ENCODE data around the gene GUCY2C. TPM values are rescaled to one million over a fixed set of nuclear protein-coding genes. Genes with fewer than 3 reads are reported as not detected.

The GUCY2C gene
- total and polyA plus RNA-seq, 4 donors: 0.01 to 0.05 TPM; not detected in 2

- H3K9me3 ChIP-seq (ENCODE audit: control insufficient read depth in 4 of 4, low read length in 3 of 4): no peaks in the 10 kb centered on the region
- no peaks in the 10 kb centered on the region for H3K36me3 ChIP-seq (ENCODE audit: control insufficient read depth in 4 of 4, insufficient read depth in 3 of 4, low read depth in 1 of 4, low read length in 3 of 4)
- TF ChIP-seq EGR1 (IDR thresholded peaks at IDR 0.05; ENCODE audit: low read depth in 2 of 2): no peak
- H3K27me3 ChIP-seq (ENCODE audit: control insufficient read depth in 4 of 4, insufficient read depth in 4 of 4, low read length in 3 of 4): no peaks in the 10 kb centered on the region
- no peak overlapping the region for H3K4me3 ChIP-seq (ENCODE audit: low read depth in 1 of 3, low read length in 3 of 3)
- peaks cover 0 to 4% (median 3%) of the 10 kb centered on the region in 4 donors for H3K4me1 ChIP-seq (ENCODE audit: control insufficient read depth in 4 of 4, insufficient read depth in 4 of 4, low read length in 3 of 4)
- no peak overlapping the region for H3K27ac ChIP-seq (ENCODE audit: low read depth in 1 of 2, low read length in 2 of 2)
- no peak for DNase-seq (ENCODE audit: low spot score)
- 85% methylated on average over 3 of the region's 3 CpGs for WGBS
- H3K9ac ChIP-seq (ENCODE audit: low read depth in 1 of 2, low read length in 2 of 2): no peak overlapping the region
Measured at GRCh38 chr12:14621826-14622225, 74.6 kb downstream of the GUCY2C start.

GRCh38 chr12:14619741-14620501, 76.5 kb downstream of the GUCY2C start:
- H3K4me3 ChIP-seq (ENCODE audit: low read depth in 1 of 3, low read length in 3 of 3): no peak overlapping the region
- H3K27me3 ChIP-seq (ENCODE audit: control insufficient read depth in 4 of 4, insufficient read depth in 4 of 4, low read length in 3 of 4): no peaks in the 10 kb centered on the region
- H3K4me1 ChIP-seq (ENCODE audit: control insufficient read depth in 4 of 4, insufficient read depth in 4 of 4, low read length in 3 of 4): peaks cover 0 to 4% (median 3%) of the 10 kb centered on the region in 4 donors
- no peak for DNase-seq (ENCODE audit: low spot score)
- no peaks in the 10 kb centered on the region for H3K9me3 ChIP-seq (ENCODE audit: control insufficient read depth in 4 of 4, low read length in 3 of 4)
- 79% methylated on average over 6 of the region's 6 CpGs for WGBS
- no peaks in the 10 kb centered on the region for H3K36me3 ChIP-seq (ENCODE audit: control insufficient read depth in 4 of 4, insufficient read depth in 3 of 4, low read depth in 1 of 4, low read length in 3 of 4)
- no peak for TF ChIP-seq FOXA1 (IDR thresholded peaks at IDR 0.05)
- no peak for TF ChIP-seq YY1 (IDR thresholded peaks at IDR 0.05)
- no peak for TF ChIP-seq SP1 (IDR thresholded peaks at IDR 0.05)
- no peak for TF ChIP-seq TAF1 (conservative IDR thresholded peaks at IDR 0.05)
- no peak for TF ChIP-seq EGR1 (IDR thresholded peaks at IDR 0.05; ENCODE audit: low read depth in 2 of 2)
- no peak overlapping the region for H3K27ac ChIP-seq (ENCODE audit: low read depth in 1 of 2, low read length in 2 of 2)
- no peak overlapping the region for H3K9ac ChIP-seq (ENCODE audit: low read depth in 1 of 2, low read length in 2 of 2)

- no peaks in the 10 kb centered on the region for H3K9me3 ChIP-seq (ENCODE audit: control insufficient read depth in 4 of 4, low read length in 3 of 4)
- H3K4me3 ChIP-seq (ENCODE audit: low read depth in 1 of 3, low read length in 3 of 3): no peak overlapping the region
- no peak overlapping the region for H3K9ac ChIP-seq (ENCODE audit: low read depth in 1 of 2, low read length in 2 of 2)
- WGBS: 73% methylated on average over 4 of the region's 4 CpGs
- H3K4me1 ChIP-seq (ENCODE audit: control insufficient read depth in 4 of 4, insufficient read depth in 4 of 4, low read length in 3 of 4): peaks cover 0 to 7% (median 3%) of the 10 kb centered on the region in 4 donors
- no peak for DNase-seq (ENCODE audit: low spot score)
- H3K27me3 ChIP-seq (ENCODE audit: control insufficient read depth in 4 of 4, insufficient read depth in 4 of 4, low read length in 3 of 4): no peaks in the 10 kb centered on the region
- TF ChIP-seq JUND (IDR thresholded peaks at IDR 0.05) (no peak), HNF4A (conservative IDR thresholded peaks at IDR 0.05) (no peak), YY1 (IDR thresholded peaks at IDR 0.05) (no peak), EGR1 (IDR thresholded peaks at IDR 0.05; ENCODE audit: low read depth in 2 of 2) (no peak), RAD21 (IDR thresholded peaks at IDR 0.05) (peak; percentile 51 to 69), FOXA2 (IDR thresholded peaks at IDR 0.05) (no peak), FOXA1 (IDR thresholded peaks at IDR 0.05) (no peak), MAX (IDR thresholded peaks at IDR 0.05) (no peak), ZBTB33 (IDR thresholded peaks at IDR 0.05) (no peak), CTCF (IDR thresholded peaks at IDR 0.05; ENCODE audit: low read depth, low read length, missing input control) (peak; percentile 16)
- no peaks in the 10 kb centered on the region for H3K36me3 ChIP-seq (ENCODE audit: control insufficient read depth in 4 of 4, insufficient read depth in 3 of 4, low read depth in 1 of 4, low read length in 3 of 4)
- H3K27ac ChIP-seq (ENCODE audit: low read depth in 1 of 2, low read length in 2 of 2): no peak overlapping the region
Measured at GRCh38 chr12:14618983-14619382, 77.4 kb downstream of the GUCY2C start.
